GM12873 (cell line): ENCODE measurements around the gene GNAO1.

Experiments
- TF ChIP-seq, protein P1 (sequence below): IDR thresholded peaks from 2 replicates; pipeline ENCODE4 v1.5.1; 2012; ENCODE audit warnings: low read depth, mild to moderate bottlenecking, moderate library complexity, low read length, control low read depth; ENCODE audit not compliant: insufficient read depth; ENCODE audit errors: missing control alignments

GNAO1 gene

DNA sequence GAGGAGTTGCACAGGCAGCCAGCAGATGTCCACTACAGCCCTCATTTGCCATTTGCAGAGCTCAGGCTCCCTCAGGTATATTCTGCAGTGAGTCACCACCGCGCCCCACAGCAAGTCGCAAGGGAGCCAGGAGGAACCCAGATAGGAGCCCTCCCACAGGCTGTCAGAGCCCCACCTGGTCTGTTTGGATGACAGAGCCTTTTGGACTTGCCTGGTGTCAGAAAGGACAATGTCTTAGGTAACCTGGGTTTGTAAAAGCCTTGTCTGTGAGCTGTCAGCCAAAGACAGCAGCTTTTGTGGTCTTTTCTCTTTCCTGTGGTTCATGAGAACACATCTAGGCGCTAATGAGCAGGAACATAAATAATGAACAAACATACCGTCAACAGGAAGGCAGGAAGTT is 70.9 kb downstream of the GNAO1 start:
- TF ChIP-seq, protein P1, sequence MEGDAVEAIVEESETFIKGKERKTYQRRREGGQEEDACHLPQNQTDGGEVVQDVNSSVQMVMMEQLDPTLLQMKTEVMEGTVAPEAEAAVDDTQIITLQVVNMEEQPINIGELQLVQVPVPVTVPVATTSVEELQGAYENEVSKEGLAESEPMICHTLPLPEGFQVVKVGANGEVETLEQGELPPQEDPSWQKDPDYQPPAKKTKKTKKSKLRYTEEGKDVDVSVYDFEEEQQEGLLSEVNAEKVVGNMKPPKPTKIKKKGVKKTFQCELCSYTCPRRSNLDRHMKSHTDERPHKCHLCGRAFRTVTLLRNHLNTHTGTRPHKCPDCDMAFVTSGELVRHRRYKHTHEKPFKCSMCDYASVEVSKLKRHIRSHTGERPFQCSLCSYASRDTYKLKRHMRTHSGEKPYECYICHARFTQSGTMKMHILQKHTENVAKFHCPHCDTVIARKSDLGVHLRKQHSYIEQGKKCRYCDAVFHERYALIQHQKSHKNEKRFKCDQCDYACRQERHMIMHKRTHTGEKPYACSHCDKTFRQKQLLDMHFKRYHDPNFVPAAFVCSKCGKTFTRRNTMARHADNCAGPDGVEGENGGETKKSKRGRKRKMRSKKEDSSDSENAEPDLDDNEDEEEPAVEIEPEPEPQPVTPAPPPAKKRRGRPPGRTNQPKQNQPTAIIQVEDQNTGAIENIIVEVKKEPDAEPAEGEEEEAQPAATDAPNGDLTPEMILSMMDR, result no peak

DNA sequence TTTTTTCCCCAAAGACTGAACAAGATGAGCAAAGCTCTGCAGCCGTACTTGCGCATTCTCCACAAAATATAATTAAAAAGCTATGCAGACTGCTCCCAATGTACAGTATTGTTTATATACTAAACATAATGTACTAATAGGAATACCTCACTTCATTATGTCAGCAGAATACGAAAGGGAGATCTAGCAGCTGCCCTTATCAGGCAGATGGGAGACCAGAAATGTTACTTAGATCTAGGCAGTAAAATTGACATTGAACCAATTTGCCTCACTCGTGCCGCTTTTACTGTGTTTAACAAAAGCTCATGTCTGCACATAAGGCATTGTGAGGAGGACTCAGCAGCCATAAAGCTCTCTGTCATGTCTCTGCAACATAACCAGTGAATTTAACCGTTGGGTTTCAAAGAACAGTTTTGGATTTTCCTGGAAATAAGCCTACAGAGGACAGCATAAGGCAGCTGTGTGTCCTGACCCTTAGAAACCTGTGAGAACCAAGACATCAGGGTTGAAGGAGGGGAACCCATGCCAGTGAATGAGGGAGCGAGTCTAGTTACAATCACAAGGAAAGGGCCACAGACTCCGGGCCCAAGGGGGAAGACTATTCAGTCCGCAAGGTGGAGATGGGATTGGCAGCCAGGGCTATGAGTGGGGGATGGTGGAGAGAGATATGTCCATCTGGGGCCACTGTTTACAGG is 71.4 kb downstream of the GNAO1 start:
- TF ChIP-seq, protein P1, result no peak

DNA sequence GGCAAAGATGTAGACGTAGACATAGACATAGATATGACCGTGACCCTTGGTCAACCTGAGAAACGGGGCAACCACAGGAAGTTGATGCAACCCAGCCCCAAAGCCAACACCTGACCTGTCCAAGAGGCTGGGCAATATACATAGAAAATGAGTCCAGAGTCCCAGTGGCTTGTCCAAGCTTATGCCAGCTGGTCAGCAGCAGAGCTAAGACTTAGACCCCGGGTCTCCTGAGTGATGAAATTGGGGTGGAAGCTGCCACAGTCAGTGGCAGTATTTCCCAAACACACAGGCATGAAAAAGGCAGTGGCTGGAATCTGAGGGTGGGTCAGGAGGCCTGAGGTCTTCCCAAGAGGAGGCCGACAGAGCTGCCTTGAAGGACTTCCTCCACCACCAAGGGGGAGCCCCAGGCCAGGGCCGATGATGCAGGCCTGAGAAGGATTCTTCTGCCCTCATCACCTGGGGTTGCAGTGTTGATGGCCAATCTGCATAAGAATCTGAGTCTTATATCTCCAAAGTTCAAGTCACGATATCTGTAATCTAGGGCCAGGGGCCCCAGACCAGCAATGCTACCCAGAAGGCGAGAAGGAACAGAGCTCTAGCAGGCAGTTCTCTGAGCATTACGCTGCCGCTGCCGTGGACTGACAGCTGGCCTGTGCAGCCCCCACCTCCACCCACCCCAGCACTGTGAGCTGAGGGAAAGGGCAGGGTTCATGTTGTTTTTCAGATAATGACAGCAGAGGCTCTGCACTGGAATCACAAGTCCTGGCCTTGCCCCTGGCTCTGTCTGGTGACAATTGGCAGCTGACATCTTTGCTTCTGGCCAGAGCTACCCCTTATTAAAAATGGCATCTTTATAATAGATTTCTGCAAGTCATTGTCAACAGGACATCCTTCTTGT is 72.7 kb downstream of the GNAO1 start:
- TF ChIP-seq, protein P1, result no peak

DNA sequence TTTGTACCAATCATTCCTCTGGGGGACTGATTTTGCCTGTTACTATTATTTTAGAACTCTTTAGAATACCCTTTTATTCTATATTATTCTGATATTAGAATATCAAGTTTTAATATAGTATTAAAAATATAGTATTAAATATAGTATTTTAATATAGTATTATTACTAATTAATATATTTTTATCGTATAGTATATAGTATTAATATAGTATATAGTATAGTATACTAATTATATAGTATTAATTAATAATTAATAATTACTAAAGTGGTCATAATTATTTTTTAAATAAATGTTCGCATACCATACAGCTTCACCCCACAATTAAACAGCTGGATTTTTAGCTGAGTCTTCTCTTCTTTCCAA is 73.3 kb downstream of the GNAO1 start:
- TF ChIP-seq, protein P1, result no peak

DNA sequence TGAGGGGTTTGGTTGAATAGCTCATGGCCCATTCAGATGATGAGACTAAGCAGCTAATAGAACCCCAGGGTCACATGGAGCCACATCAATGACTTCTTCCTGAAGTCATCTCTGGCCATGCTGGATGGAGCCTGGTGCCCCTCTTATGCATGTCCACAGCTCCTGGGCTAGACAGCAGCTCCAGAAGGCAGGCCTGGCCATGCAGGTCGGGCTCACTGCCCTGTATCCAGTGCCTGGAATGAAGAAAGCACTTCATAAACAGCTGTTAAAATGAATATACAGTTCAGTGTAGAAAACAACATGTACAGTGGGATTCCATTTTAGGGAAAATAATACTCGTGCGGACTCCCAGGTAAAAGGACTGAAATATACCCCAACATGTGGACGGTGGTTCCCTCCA is 73.9 kb downstream of the GNAO1 start:
- TF ChIP-seq, protein P1, result no peak

DNA sequence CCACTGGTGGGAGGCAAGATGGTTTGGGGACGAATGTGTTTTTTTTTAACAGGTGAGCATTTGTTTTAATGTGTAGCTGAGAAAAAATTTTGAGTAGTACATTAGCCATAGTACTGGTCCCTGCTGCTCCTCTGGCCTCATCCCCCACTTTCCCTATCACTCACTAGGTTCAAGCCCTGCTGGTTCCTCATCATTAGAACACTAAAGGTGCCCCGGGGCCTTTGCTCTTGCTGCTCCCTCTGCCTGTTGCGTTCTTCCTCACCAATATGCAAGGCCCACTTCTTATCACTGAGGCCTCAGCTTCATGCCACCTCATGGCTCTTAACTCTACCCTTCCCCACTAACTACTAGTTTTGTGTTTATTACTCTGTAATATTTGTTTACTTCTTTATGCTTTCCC is 74.5 kb downstream of the GNAO1 start:
- TF ChIP-seq, protein P1, result no peak
